HG02884 (cell line): ENCODE measurements around the gene ALX4.

ENCODE experiments used
- ATAC-seq: cut with Tn5 transposase; IDR thresholded peaks from one replicate; pipeline ENCODE4 v1.9.1; 2021; ENCODE audit warnings: mild to moderate bottlenecking, moderate library complexity; ENCODE audit not compliant: unreplicated experiment

The ALX4 gene

GRCh38 chr11:44248109-44248508 lies 61.8 kb downstream of the ALX4 start:
- no peak for ATAC-seq

GRCh38 chr11:44247508-44247907 lies 62.4 kb downstream of the ALX4 start:
- no peak for ATAC-seq

- no peak for ATAC-seq
Measured at GRCh38 chr11:44246726-44247125, 63.2 kb downstream of the ALX4 start.

- no peak for ATAC-seq
Measured at GRCh38 chr11:44244639-44245310, 65.2 kb downstream of the ALX4 start.

GRCh38 chr11:44243595-44244343 lies 66.2 kb downstream of the ALX4 start:
- ATAC-seq = no peak

GRCh38 chr11:44243086-44243485 lies 66.9 kb downstream of the ALX4 start:
- ATAC-seq = no peak

GRCh38 chr11:44241851-44242250 lies 68.1 kb downstream of the ALX4 start:
- no peak for ATAC-seq

GRCh38 chr11:44237156-44237555 lies 72.8 kb downstream of the ALX4 start:
- no peak for ATAC-seq

- ATAC-seq = no peak
Measured at GRCh38 chr11:44236296-44236695, 73.6 kb downstream of the ALX4 start.

- ATAC-seq = no peak
Measured at GRCh38 chr11:44235765-44236201, 74.2 kb downstream of the ALX4 start.

GRCh38 chr11:44229624-44230023 lies 80.3 kb downstream of the ALX4 start:
- ATAC-seq = no peak

- ATAC-seq = no peak
Measured at GRCh38 chr11:44229098-44229497, 80.8 kb downstream of the ALX4 start.

GRCh38 chr11:44228379-44228778 lies 81.6 kb downstream of the ALX4 start:
- no peak for ATAC-seq

GRCh38 chr11:44226945-44227344 lies 83.0 kb downstream of the ALX4 start:
- ATAC-seq = no peak

- no peak for ATAC-seq
Measured at GRCh38 chr11:44226490-44226889, 83.4 kb downstream of the ALX4 start.

GRCh38 chr11:44224867-44225501 lies 85.0 kb downstream of the ALX4 start:
- no peak for ATAC-seq

- ATAC-seq = no peak
Measured at GRCh38 chr11:44223238-44223637, 86.7 kb downstream of the ALX4 start.

- no peak for ATAC-seq
Measured at GRCh38 chr11:44221992-44222391, 87.9 kb downstream of the ALX4 start.

GRCh38 chr11:44221456-44221855 lies 88.5 kb downstream of the ALX4 start:
- ATAC-seq = no peak

- ATAC-seq = no peak
Measured at GRCh38 chr11:44219830-44220796, 89.8 kb downstream of the ALX4 start.

GRCh38 chr11:44217432-44217831 lies 92.5 kb downstream of the ALX4 start:
- ATAC-seq = no peak
